Activated CD8-positive, alpha-beta T cell treated with anti-CD3 and anti-CD28 coated beads for 36 hours (primary cell): Measurements from ENCODE around the gene CA10. TPM values are rescaled to one million over a fixed set of nuclear protein-coding genes. Genes with fewer than 3 reads are reported as not detected.
A peak's percentile ranks its signal among the peaks of the same experiment; 100 is the strongest.

Experiments
- ATAC-seq: fragments of 200-7000 bp; cut with Tn5 transposase; one replicate; pipeline ENCODE4 v1.10.0; 2021; ENCODE audit warnings: mild to moderate bottlenecking, moderate library complexity
- CTCF ChIA-PET: fragments of 350-600 bp; sonication (Branson Sonifier 250); formaldehyde crosslinking; loops from one replicate; lab custom pipeline; 2021; ENCODE audit warnings: antibody characterized with exemption; lab: Charles Lee
- POLR2A ChIA-PET: fragments of 350-600 bp; sonication (Branson Sonifier 250); formaldehyde crosslinking; loops from one replicate; lab custom pipeline; 2021; ENCODE audit warnings: antibody characterized with exemption; lab: Charles Lee
- DNase-seq: peaks from one replicate; pipeline ENCODE4 v3.0.0-alpha.2; 2020
- H3K27ac Mint-ChIP-seq: one replicate; pipeline ENCODE4 v1.8.0; 2021; ENCODE audit warnings: mild to moderate bottlenecking, mixed read lengths
- H3K27me3 Mint-ChIP-seq: one replicate; pipeline ENCODE4 v1.8.0; 2021; ENCODE audit warnings: mixed read lengths
- H3K36me3 Mint-ChIP-seq: one replicate; pipeline ENCODE4 v1.8.0; 2021; ENCODE audit warnings: low read depth, mixed read lengths
- H3K4me1 Mint-ChIP-seq: one replicate; pipeline ENCODE4 v1.8.0; 2021; ENCODE audit warnings: low read depth, mixed read lengths
- H3K4me3 Mint-ChIP-seq: one replicate; pipeline ENCODE4 v1.8.0; 2021; ENCODE audit warnings: mild to moderate bottlenecking, moderate library complexity, mixed read lengths
- H3K9me3 Mint-ChIP-seq: one replicate; pipeline ENCODE4 v1.8.0; 2021; ENCODE audit warnings: mixed read lengths
- intact Hi-C: fragments of 100-400 bp; cut with micrococcal nuclease; formaldehyde crosslinking; loops from one replicate; pipeline ENCODE4 v1.10.0; 2022
- total RNA-seq, 2 experiments: library from RNA; stranded (reverse); gene quantifications; one replicate each; pipeline ENCODE4 v1.2.3, GENCODE V29; 2021
- TF ChIP-seq, protein P1 (sequence below): fragments of 200-600 bp; IDR thresholded peaks from one replicate; pipeline ENCODE4 v1.8.0; 2022; ENCODE audit warnings: antibody characterized with exemption, mild to moderate bottlenecking

CA10 gene
- total RNA-seq, 2 experiments from 2014 or later = not detected

DNA sequence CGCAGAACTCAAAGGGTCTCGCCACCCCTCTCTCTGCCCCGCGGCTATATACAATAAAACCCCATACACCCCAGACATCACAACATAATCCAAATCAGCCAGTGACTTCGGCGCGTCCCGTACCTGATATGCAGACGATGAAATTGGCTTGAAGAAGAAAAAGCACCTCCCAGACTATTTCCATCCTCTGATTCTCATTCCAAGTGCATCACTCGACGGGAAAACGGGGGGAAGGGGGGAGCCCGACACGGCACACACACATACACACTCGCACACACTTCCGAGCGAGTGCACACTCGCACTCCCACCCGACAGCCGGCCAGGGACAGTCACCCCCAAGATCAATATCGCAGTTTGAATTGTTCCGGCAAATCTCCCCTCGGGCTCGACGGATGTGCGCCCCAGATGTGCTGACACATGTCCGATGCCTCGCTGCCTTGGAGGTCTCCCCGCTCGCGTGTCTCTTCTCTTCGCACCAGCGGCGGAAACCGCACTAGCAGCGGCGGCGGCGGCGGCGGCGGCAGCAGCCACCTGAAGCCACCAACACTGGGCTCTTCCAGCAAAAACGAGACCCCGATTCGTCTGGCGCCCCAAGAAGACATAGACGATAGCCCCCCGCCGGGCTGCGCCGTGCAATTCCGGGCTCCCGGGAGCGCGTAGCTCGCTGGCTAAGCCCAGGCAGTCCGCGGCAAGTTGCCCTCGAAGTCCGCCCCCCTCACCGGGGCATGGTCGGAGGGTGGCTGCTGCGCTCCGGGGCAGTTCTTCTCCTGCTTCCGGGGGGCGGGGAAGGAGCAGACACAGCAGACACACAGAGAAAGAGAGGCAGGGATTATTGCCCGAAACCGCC, 688 bp downstream of the CA10 start:
- peak; percentile 20 for DNase-seq
- no peak for ATAC-seq
- peaks cover 5% of the 10 kb centered on the region for H3K9me3 Mint-ChIP-seq
- ChIA-PET POLR2A (no interaction called here), CTCF (no interaction called here)
- peaks cover 4% of the 10 kb centered on the region for H3K4me1 Mint-ChIP-seq
- TF ChIP-seq, protein P1, sequence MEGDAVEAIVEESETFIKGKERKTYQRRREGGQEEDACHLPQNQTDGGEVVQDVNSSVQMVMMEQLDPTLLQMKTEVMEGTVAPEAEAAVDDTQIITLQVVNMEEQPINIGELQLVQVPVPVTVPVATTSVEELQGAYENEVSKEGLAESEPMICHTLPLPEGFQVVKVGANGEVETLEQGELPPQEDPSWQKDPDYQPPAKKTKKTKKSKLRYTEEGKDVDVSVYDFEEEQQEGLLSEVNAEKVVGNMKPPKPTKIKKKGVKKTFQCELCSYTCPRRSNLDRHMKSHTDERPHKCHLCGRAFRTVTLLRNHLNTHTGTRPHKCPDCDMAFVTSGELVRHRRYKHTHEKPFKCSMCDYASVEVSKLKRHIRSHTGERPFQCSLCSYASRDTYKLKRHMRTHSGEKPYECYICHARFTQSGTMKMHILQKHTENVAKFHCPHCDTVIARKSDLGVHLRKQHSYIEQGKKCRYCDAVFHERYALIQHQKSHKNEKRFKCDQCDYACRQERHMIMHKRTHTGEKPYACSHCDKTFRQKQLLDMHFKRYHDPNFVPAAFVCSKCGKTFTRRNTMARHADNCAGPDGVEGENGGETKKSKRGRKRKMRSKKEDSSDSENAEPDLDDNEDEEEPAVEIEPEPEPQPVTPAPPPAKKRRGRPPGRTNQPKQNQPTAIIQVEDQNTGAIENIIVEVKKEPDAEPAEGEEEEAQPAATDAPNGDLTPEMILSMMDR = no peak
- H3K27ac Mint-ChIP-seq = no peak overlapping the region
- peaks cover 2% of the 10 kb centered on the region for H3K36me3 Mint-ChIP-seq
- H3K4me3 Mint-ChIP-seq = no peak overlapping the region
- H3K27me3 Mint-ChIP-seq = peaks cover 41% of the 10 kb centered on the region
- intact Hi-C loops = no loop called here

DNA sequence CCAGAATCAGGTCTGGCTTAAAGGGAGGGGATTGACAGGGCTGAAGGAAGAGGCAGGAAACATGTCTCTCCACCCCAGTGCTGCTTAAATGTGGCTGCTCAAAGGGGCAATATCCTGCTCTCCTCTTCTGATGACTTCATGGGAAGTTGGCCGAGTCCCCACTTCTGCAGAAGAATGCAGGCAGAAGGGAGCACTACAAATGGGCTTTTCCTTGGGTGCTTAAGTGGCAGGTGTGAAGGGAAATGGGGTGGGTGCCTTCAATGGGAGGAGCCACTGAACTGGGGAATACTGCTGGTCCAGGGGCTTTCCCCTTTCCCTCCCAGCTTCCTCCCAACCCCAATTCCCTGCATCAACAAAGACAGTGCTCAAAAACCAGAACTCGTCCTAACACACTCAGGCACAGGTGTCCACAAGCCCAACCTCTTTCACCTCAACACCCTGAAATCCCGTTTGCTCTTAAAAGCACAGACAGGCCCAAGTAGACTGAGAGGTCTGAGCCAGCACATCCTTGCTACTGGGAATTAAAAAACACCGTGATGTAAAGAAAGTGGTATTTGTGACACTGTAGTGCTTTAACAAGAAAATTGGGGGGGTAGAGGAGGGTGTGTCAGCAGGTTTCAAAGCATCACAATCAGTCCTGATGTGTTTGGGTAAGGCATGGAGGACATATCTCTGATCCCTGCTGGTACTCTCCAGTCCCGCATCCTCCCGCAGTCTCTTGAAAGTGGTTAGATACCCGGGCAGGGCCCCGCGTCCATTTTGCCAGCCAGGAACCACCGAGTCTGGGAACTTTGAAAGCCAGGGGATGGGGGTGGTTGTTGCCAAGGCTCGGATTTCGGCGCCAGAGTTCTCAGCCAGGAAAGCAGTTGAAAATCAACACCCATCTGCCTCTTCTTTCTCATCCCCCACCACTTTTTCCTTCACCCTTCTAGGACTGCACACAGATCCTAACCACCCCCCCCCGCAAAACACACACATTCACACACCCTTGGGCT, 1.6 kb downstream of the CA10 start:
- CTCF ChIA-PET = no interaction called here
- Mint-ChIP-seq H3K27me3 (peaks cover 41% of the 10 kb centered on the region), H3K36me3 (peaks cover 2% of the 10 kb centered on the region), H3K9me3 (peaks cover 5% of the 10 kb centered on the region), H3K4me1 (peaks cover 4% of the 10 kb centered on the region), H3K4me3 (no peak overlapping the region), H3K27ac (no peak overlapping the region)
- no peak for DNase-seq
- TF ChIP-seq, protein P1 = no peak
- intact Hi-C loops = no loop called here
- POLR2A ChIA-PET = interaction anchor here (0.6 kb wide), 1 partner anchor 125 kb away, joined by 4 read pairs; no protein-coding TSS in a partner anchor
- ATAC-seq = no peak

DNA sequence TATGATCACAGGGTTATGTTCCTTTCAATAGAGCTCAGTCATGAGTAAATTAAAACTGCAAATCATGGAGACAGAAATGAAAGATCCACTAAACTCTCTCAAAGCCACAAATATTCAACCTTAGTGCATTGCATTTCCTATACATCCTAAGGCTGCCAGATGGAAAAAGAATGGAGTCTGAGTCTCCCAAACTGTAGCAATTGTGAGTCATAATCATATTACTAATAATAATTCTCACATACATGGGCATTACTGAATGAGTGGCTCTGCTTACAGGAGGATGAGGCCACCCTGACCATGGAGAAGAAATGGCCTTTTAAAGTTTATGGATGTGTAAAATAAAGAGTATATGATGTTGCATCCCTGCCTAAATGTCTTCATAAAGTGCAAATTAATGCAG, 3.2 kb downstream of the CA10 start:
- ChIA-PET POLR2A (no interaction called here), CTCF (no interaction called here)
- ATAC-seq = no peak
- intact Hi-C loops = no loop called here
- Mint-ChIP-seq H3K27ac (no peak overlapping the region), H3K27me3 (peaks cover 39% of the 10 kb centered on the region), H3K9me3 (peaks cover 4% of the 10 kb centered on the region), H3K4me1 (peaks cover 4% of the 10 kb centered on the region), H3K36me3 (peaks cover 2% of the 10 kb centered on the region), H3K4me3 (no peak overlapping the region)
- TF ChIP-seq, protein P1 = no peak
- no peak for DNase-seq

DNA sequence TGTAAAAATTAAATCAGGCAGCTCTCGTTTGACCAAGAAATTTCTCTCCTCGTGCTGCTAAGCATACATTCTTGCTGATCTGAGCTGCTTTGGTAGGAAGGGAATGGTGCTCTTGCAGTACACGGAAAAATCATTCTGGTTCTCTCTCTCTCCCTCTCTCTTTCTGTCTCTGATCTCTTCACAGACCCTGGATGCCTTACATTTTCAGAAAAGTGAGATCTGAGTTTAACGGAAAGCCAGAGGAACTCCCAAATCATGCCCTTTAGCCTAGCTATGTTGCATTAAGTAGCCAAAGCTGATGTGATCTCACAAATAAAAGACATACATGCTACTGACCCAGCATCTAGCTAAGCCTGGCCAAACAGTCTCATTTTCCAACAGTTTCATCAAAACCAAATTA, 4.0 kb downstream of the CA10 start:
- Mint-ChIP-seq H3K27me3 (peaks cover 31% of the 10 kb centered on the region), H3K4me3 (no peak overlapping the region), H3K36me3 (no peaks in the 10 kb centered on the region), H3K9me3 (no peaks in the 10 kb centered on the region), H3K4me1 (peaks cover 4% of the 10 kb centered on the region), H3K27ac (no peak overlapping the region)
- DNase-seq (no peak), ATAC-seq (no peak)
- TF ChIP-seq, protein P1 = no peak
- intact Hi-C loops = no loop called here
- CTCF ChIA-PET = no interaction called here
- POLR2A ChIA-PET = no interaction called here
